ENCODE results near the gene DGKI.

- TF ChIP-seq CTCF (IDR thresholded peaks at IDR 0.05) (no peak), POLR2A (IDR thresholded peaks at IDR 0.05) (no peak)
These were observed 92.6 kb downstream of the DGKI start for GRCh38 chr7:137753948-137754851.
